Esophagus squamous epithelium (tissue), 5 donors: ENCODE measurements around the gene ANKRD1. TPM values are rescaled to one million over a fixed set of nuclear protein-coding genes. Genes with fewer than 3 reads are reported as not detected.

ENCODE experiments used
- DNase-seq: peaks from one replicate; lab custom pipeline; 2025; lab: John Stamatoyannopoulos, UW
- H3K27ac ChIP-seq, 4 donors: fragments of 200-600 bp; sonication (generic); one replicate each; pipeline ENCODE4 v1.5.1; 2016 to 2019; ENCODE audit warnings: mild to moderate bottlenecking in 1 of 4
- H3K27me3 ChIP-seq, 4 donors: fragments of 200-600 bp; sonication (generic); 1 replicate in 3 of 4; 2 replicates in 1 of 4; pipeline versions ENCODE4 v1.5.1 to v1.6.0; 2017 to 2021; ENCODE audit warnings: antibody characterized with exemption in 1 of 4
- H3K36me3 ChIP-seq, 3 donors: fragments of 200-600 bp; sonication (generic); one replicate each; pipeline ENCODE4 v1.5.1; 2016 to 2019
- H3K4me1 ChIP-seq, 3 donors: fragments of 200-600 bp; sonication (generic); one replicate each; pipeline ENCODE4 v1.5.1; 2017 to 2019
- H3K4me3 ChIP-seq, 4 donors: fragments of 200-600 bp; sonication (generic); 1 replicate in 3 of 4; 2 replicates in 1 of 4; pipeline ENCODE4 v1.5.1; 2016 to 2019; ENCODE audit warnings: mild to moderate bottlenecking in 2 of 4, moderate library complexity in 1 of 4
- H3K9me3 ChIP-seq, 3 donors: fragments of 200-600 bp; sonication (generic); one replicate each; pipeline ENCODE4 v1.5.1; 2016 to 2019
- CTCF ChIP-seq, 6 experiments: fragments of 450-650 bp in 4 of 6; fragments of 200-600 bp in 2 of 6; sonication (generic) in 2 of 6; IDR thresholded peaks; one replicate each; pipeline ENCODE4 v1.5.1; 2016 to 2019; ENCODE audit warnings: antibody characterized with exemption in 6 of 6, mild to moderate bottlenecking in 4 of 6, moderate library complexity in 4 of 6
- POLR2A ChIP-seq, 4 donors: fragments of 450-650 bp; IDR thresholded peaks; one replicate each; pipeline ENCODE4 v1.6.1; 2017; ENCODE audit warnings: antibody characterized with exemption in 4 of 4, mild to moderate bottlenecking in 4 of 4, moderate library complexity in 3 of 4
- WGBS, 2 donors: methylation state at CpG; one replicate each; pipeline ENCODE4 v1.1.5; 2018; 5-methylcytosine and 5-hydroxymethylcytosine counted together
- intact Hi-C: fragments of 100-400 bp; cut with DNase I; formaldehyde crosslinking; loops from one replicate; pipeline ENCODE4 v1.15.0; 2022
- total RNA-seq, 4 donors: library from RNA; depleted of rRNA; stranded (reverse); fragments of >200 nt; gene quantifications; one replicate each; pipeline ENCODE4 v1.1.0, GENCODE V29; 2016
- donor health status: DM: yes; HTN: yes; CAD: no.

The ANKRD1 gene
- total RNA-seq, 4 donors from 2014 or later: not detected

GRCh38 chr10:90927293-90927692 lies 6.4 kb upstream of the ANKRD1 start:
- Histone ChIP-seq H3K4me3 (no peak overlapping the region), H3K27me3 (peaks cover 0 to 5% (median 0%) of the 10 kb centered on the region in 4 donors), H3K36me3 (no peaks in the 10 kb centered on the region), H3K4me1 (peaks cover 0 to 27% (median 11%) of the 10 kb centered on the region in 3 donors), H3K9me3 (no peaks in the 10 kb centered on the region), H3K27ac (no peak overlapping the region)
- TF ChIP-seq POLR2A (IDR thresholded peaks at IDR 0.05) (no peak), CTCF (IDR thresholded peaks at IDR 0.05) (no peak)
- 86 to 87% methylated on average over 2 of the region's 2 CpGs for WGBS, 2 donors
- no peak for DNase-seq
- intact Hi-C loops: no loop called here

GRCh38 chr10:90925079-90926029 lies 4.5 kb upstream of the ANKRD1 start:
- Histone ChIP-seq H3K36me3 (no peaks in the 10 kb centered on the region), H3K4me1 (peaks cover 0 to 12% (median 2%) of the 10 kb centered on the region in 3 donors), H3K27ac (no peak overlapping the region), H3K27me3 (peaks cover 0 to 13% (median 0%) of the 10 kb centered on the region in 4 donors), H3K4me3 (no peak overlapping the region), H3K9me3 (no peaks in the 10 kb centered on the region)
- DNase-seq: no peak
- intact Hi-C loops: no loop called here
- no peak for TF ChIP-seq CTCF (IDR thresholded peaks at IDR 0.05)
- no peak for TF ChIP-seq POLR2A (IDR thresholded peaks at IDR 0.05)
- WGBS, 2 donors: 78 to 83% methylated on average over 5 of the region's 5 CpGs

- Histone ChIP-seq H3K4me3 (no peak overlapping the region), H3K4me1 (peaks cover 0 to 4% (median 0%) of the 10 kb centered on the region in 3 donors), H3K9me3 (no peaks in the 10 kb centered on the region), H3K27ac (no peak overlapping the region), H3K27me3 (peaks cover 0 to 20% (median 0%) of the 10 kb centered on the region in 4 donors), H3K36me3 (no peaks in the 10 kb centered on the region)
- intact Hi-C loops: no loop called here
- TF ChIP-seq CTCF (IDR thresholded peaks at IDR 0.05): no peak
- no peak for TF ChIP-seq POLR2A (IDR thresholded peaks at IDR 0.05)
- 82 to 95% methylated on average over 3 of the region's 3 CpGs for WGBS, 2 donors
- DNase-seq: no peak
Measured at GRCh38 chr10:90924552-90924951, 3.7 kb upstream of the ANKRD1 start.

GRCh38 chr10:90923111-90923731 lies 2.3 kb upstream of the ANKRD1 start:
- no peak overlapping the region for H3K27ac ChIP-seq
- intact Hi-C loops: no loop called here
- H3K27me3 ChIP-seq: peaks cover 0 to 20% (median 0%) of the 10 kb centered on the region in 4 donors

More at GRCh38 chr10:90923111-90923731, 2.3 kb upstream of the ANKRD1 start:
- H3K4me1 ChIP-seq: no peaks in the 10 kb centered on the region
- TF ChIP-seq POLR2A (IDR thresholded peaks at IDR 0.05): no peak
- TF ChIP-seq CTCF (IDR thresholded peaks at IDR 0.05): no peak
- no peaks in the 10 kb centered on the region for H3K9me3 ChIP-seq
- 60 to 75% methylated on average over 2 of the region's 2 CpGs for WGBS, 2 donors
- H3K4me3 ChIP-seq: no peak overlapping the region
- no peak for DNase-seq
- no peaks in the 10 kb centered on the region for H3K36me3 ChIP-seq
